Ectodermal cell (in vitro differentiated cells): ENCODE results near the gene ST8SIA5.
A peak's percentile ranks its signal among the peaks of the same experiment; 100 is the strongest.

Source experiments
- H3K27ac ChIP-seq: 2 replicates; pipeline ENCODE4 v1.7.0; 2013; ENCODE audit warnings: mild to moderate bottlenecking, low read depth, low read length; ENCODE audit not compliant: insufficient read depth, poor library complexity, severe bottlenecking
- H3K27me3 ChIP-seq: 2 replicates; pipeline ENCODE4 v1.7.0; 2013; ENCODE audit warnings: mild to moderate bottlenecking, low read length; ENCODE audit not compliant: insufficient read depth, control insufficient read depth, poor library complexity, severe bottlenecking
- H3K36me3 ChIP-seq: one replicate; pipeline ENCODE4 v1.7.0; 2013; ENCODE audit warnings: low read length; ENCODE audit not compliant: control insufficient read depth, insufficient read depth
- H3K4me1 ChIP-seq: one replicate; pipeline ENCODE4 v1.7.0; 2013; ENCODE audit warnings: low read length; ENCODE audit not compliant: control insufficient read depth, insufficient read depth
- H3K4me3 ChIP-seq: 2 replicates; pipeline ENCODE4 v1.7.0; 2013; ENCODE audit warnings: low read depth, low read length, control low read depth; ENCODE audit not compliant: insufficient read depth
- H3K9me3 ChIP-seq: 2 replicates; pipeline ENCODE4 v1.7.0; 2013; ENCODE audit warnings: mild to moderate bottlenecking, low read length, moderate library complexity; ENCODE audit not compliant: control insufficient read depth
- WGBS, 2 experiments: methylation state at CpG; one replicate each; pipeline ENCODE4 v1.1.7; 2013; ENCODE audit warnings: missing lambda C conversion rate in 2 of 2; 5-methylcytosine and 5-hydroxymethylcytosine counted together

The ST8SIA5 gene

GRCh38 chr18:46767217-46767616 is 10.4 kb upstream of the ST8SIA5 start:
- H3K9me3 ChIP-seq = no peaks in the 10 kb centered on the region
- no peak overlapping the region for H3K4me3 ChIP-seq
- H3K27me3 ChIP-seq = peaks cover under 1% of the 10 kb centered on the region
- no peak overlapping the region for H3K27ac ChIP-seq
- H3K4me1 ChIP-seq = no peaks in the 10 kb centered on the region
- H3K36me3 ChIP-seq = no peaks in the 10 kb centered on the region

GRCh38 chr18:46764586-46764985 is 7.7 kb upstream of the ST8SIA5 start:
- Histone ChIP-seq H3K27ac (no peak overlapping the region), H3K4me1 (no peaks in the 10 kb centered on the region), H3K9me3 (no peaks in the 10 kb centered on the region), H3K4me3 (no peak overlapping the region), H3K27me3 (peaks cover 23% of the 10 kb centered on the region), H3K36me3 (no peaks in the 10 kb centered on the region)
- 80 to 100% methylated on average over 1 of the region's 2 CpGs for WGBS, 2 experiments

- no peak overlapping the region for H3K27ac ChIP-seq
- no peaks in the 10 kb centered on the region for H3K9me3 ChIP-seq
- peaks cover 57% of the 10 kb centered on the region for H3K27me3 ChIP-seq
- H3K36me3 ChIP-seq = no peaks in the 10 kb centered on the region
- H3K4me1 ChIP-seq = peaks cover 11% of the 10 kb centered on the region
- H3K4me3 ChIP-seq = no peak overlapping the region
- WGBS, 2 experiments = 83 to 88% methylated on average over 1 to 2 of the region's 2 CpGs
Observed at GRCh38 chr18:46761059-46761769, 4.4 kb upstream of the ST8SIA5 start.

GRCh38 chr18:46759890-46760289 is 3.0 kb upstream of the ST8SIA5 start:
- peaks cover 20% of the 10 kb centered on the region for H3K4me1 ChIP-seq
- H3K36me3 ChIP-seq = no peaks in the 10 kb centered on the region
- H3K4me3 ChIP-seq = no peak overlapping the region
- 83 to 84% methylated on average over 6 of the region's 6 CpGs for WGBS, 2 experiments
- H3K9me3 ChIP-seq = no peaks in the 10 kb centered on the region
- peaks cover 70% of the 10 kb centered on the region for H3K27me3 ChIP-seq
- no peak overlapping the region for H3K27ac ChIP-seq

- Histone ChIP-seq H3K4me1 (peaks cover 20% of the 10 kb centered on the region), H3K9me3 (no peaks in the 10 kb centered on the region), H3K36me3 (no peaks in the 10 kb centered on the region), H3K4me3 (peak overlapping the region; percentile 39), H3K27ac (no peak overlapping the region), H3K27me3 (peaks cover 63% of the 10 kb centered on the region)
- 7 to 8% methylated on average over 41 of the region's 41 CpGs for WGBS, 2 experiments
Observed at GRCh38 chr18:46756025-46756558, 761 bp downstream of the ST8SIA5 start.

GRCh38 chr18:46755315-46756024 is 1.4 kb downstream of the ST8SIA5 start:
- Histone ChIP-seq H3K36me3 (no peaks in the 10 kb centered on the region), H3K27me3 (peaks cover 58% of the 10 kb centered on the region), H3K4me3 (no peak overlapping the region), H3K9me3 (no peaks in the 10 kb centered on the region), H3K27ac (no peak overlapping the region), H3K4me1 (peaks cover 20% of the 10 kb centered on the region)
- WGBS, 2 experiments = 35 to 43% methylated on average over 17 of the region's 17 CpGs

GRCh38 chr18:46754661-46755292 is 2.1 kb downstream of the ST8SIA5 start:
- Histone ChIP-seq H3K4me3 (no peak overlapping the region), H3K27me3 (peaks cover 51% of the 10 kb centered on the region), H3K36me3 (no peaks in the 10 kb centered on the region), H3K9me3 (no peaks in the 10 kb centered on the region), H3K4me1 (peaks cover 20% of the 10 kb centered on the region), H3K27ac (no peak overlapping the region)
- WGBS, 2 experiments = 57% methylated on average over 13 of the region's 13 CpGs

- Histone ChIP-seq H3K27ac (no peak overlapping the region), H3K9me3 (no peaks in the 10 kb centered on the region), H3K36me3 (no peaks in the 10 kb centered on the region), H3K27me3 (peaks cover 45% of the 10 kb centered on the region), H3K4me1 (peaks cover 20% of the 10 kb centered on the region), H3K4me3 (no peak overlapping the region)
- 91 to 92% methylated on average over 3 of the region's 3 CpGs for WGBS, 2 experiments
Observed at GRCh38 chr18:46754188-46754587, 2.7 kb downstream of the ST8SIA5 start.

- H3K4me1 ChIP-seq = peaks cover 11% of the 10 kb centered on the region
- WGBS, 2 experiments = 89 to 91% methylated on average over 8 of the region's 8 CpGs
- H3K36me3 ChIP-seq = no peaks in the 10 kb centered on the region
- H3K9me3 ChIP-seq = no peaks in the 10 kb centered on the region
- peaks cover 22% of the 10 kb centered on the region for H3K27me3 ChIP-seq
- H3K4me3 ChIP-seq = no peak overlapping the region
- H3K27ac ChIP-seq = no peak overlapping the region
Observed at GRCh38 chr18:46751882-46752281, 5.0 kb downstream of the ST8SIA5 start.

- Histone ChIP-seq H3K9me3 (no peaks in the 10 kb centered on the region), H3K4me1 (peaks cover 3% of the 10 kb centered on the region), H3K27me3 (peaks cover 9% of the 10 kb centered on the region), H3K4me3 (no peak overlapping the region), H3K36me3 (no peaks in the 10 kb centered on the region), H3K27ac (no peak overlapping the region)
- WGBS, 2 experiments = 84 to 86% methylated on average over 6 of the region's 6 CpGs
Observed at GRCh38 chr18:46750626-46751025, 6.2 kb downstream of the ST8SIA5 start.
